ENCODE data around the gene ZNF302. TPM values are rescaled to one million over a fixed set of nuclear protein-coding genes. Genes with fewer than 3 reads are reported as not detected.
"Not testable (repeated sequence)": the region's sequence is repeated elsewhere in the genome, so short reads cannot be mapped to it uniquely, and the experiment has no call there.

ZNF302 gene
- total RNA-seq, 1 donor: 19.2 TPM

GRCh38 chr19:34666958-34667265, 10.6 kb upstream of the ZNF302 start:
- Histone ChIP-seq H3K4me1 (ENCODE audit: insufficient read depth, low read length) (no peaks in the 10 kb centered on the region), H3K36me3 (ENCODE audit: insufficient read depth, low read length) (no peaks in the 10 kb centered on the region), H3K9me3 (ENCODE audit: low read depth, low read length) (no peaks in the 10 kb centered on the region), H3K4me2 (ENCODE audit: insufficient read depth, low read length) (peak overlapping the region; percentile 80), H3K27ac (ENCODE audit: low read depth, low read length) (no peak overlapping the region), H3K27me3 (ENCODE audit: insufficient read depth, low read length) (no peaks in the 10 kb centered on the region), H4K20me1 (ENCODE audit: insufficient read depth, low read length) (no peaks in the 10 kb centered on the region), H2AFZ (ENCODE audit: low read length) (peak overlapping the region; percentile 77), H3K4me3 (ENCODE audit: insufficient read depth, low read length) (peak overlapping the region; percentile 68), H3K79me2 (ENCODE audit: insufficient read depth, low read length) (peaks cover 3% of the 10 kb centered on the region)
- TF ChIP-seq, protein P1, sequence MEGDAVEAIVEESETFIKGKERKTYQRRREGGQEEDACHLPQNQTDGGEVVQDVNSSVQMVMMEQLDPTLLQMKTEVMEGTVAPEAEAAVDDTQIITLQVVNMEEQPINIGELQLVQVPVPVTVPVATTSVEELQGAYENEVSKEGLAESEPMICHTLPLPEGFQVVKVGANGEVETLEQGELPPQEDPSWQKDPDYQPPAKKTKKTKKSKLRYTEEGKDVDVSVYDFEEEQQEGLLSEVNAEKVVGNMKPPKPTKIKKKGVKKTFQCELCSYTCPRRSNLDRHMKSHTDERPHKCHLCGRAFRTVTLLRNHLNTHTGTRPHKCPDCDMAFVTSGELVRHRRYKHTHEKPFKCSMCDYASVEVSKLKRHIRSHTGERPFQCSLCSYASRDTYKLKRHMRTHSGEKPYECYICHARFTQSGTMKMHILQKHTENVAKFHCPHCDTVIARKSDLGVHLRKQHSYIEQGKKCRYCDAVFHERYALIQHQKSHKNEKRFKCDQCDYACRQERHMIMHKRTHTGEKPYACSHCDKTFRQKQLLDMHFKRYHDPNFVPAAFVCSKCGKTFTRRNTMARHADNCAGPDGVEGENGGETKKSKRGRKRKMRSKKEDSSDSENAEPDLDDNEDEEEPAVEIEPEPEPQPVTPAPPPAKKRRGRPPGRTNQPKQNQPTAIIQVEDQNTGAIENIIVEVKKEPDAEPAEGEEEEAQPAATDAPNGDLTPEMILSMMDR (IDR thresholded peaks at IDR 0.05; ENCODE audit: extremely low read depth, low read depth, low read length): no peak
- DNase-seq (ENCODE audit: insufficient read length, low spot score, missing footprints): no peak

DNA sequence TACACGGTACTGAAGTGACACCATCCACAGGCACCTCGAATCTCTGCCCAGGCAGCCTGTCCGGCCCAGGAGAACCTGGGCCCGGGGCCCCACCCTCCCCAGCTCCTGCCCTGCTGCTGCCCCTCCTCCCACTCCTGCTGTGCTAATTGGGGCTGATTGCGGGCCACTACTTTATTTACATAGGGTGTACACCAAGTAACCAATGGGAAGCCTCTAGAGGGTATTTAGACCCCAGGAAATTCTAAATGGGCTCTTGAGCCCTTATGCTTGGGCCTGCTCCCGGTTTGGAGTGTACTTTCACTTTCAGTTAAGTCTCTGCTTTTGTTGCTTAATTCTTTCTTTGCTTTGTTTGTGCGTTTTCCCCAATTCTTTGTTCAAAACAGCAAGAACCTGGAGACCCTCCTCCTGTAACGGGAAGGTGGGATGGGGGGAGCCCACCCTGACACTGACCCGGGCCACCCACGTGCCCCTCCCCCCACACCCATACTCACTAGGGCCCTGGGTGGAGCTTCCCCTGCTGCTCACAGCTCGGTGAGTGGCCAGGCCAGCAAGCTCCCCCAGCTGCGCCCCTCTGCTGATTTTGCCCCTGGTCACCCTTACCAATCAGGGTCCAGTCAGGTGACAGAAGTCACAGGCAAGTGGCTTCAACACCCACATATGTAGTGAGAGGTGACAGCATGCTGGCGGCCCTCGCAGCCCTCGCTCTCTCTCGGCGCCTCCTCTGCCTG, 10.0 kb upstream of the ZNF302 start:
- Histone ChIP-seq H3K27ac (ENCODE audit: low read depth, low read length) (peak overlapping the region; percentile 58), H3K4me1 (ENCODE audit: insufficient read depth, low read length) (no peaks in the 10 kb centered on the region), H3K9me3 (ENCODE audit: low read depth, low read length) (no peaks in the 10 kb centered on the region), H3K79me2 (ENCODE audit: insufficient read depth, low read length) (peaks cover 3% of the 10 kb centered on the region), H4K20me1 (ENCODE audit: insufficient read depth, low read length) (no peaks in the 10 kb centered on the region), H2AFZ (ENCODE audit: low read length) (peak overlapping the region; percentile 77), H3K27me3 (ENCODE audit: insufficient read depth, low read length) (no peaks in the 10 kb centered on the region), H3K36me3 (ENCODE audit: insufficient read depth, low read length) (no peaks in the 10 kb centered on the region), H3K4me3 (ENCODE audit: insufficient read depth, low read length) (peak overlapping the region; percentile 68), H3K4me2 (ENCODE audit: insufficient read depth, low read length) (peak overlapping the region; percentile 80)
- TF ChIP-seq, protein P1 (IDR thresholded peaks at IDR 0.05; ENCODE audit: extremely low read depth, low read depth, low read length): no peak
- DNase-seq (ENCODE audit: insufficient read length, low spot score, missing footprints): peak; percentile 88

GRCh38 chr19:34668077-34668689, 9.3 kb upstream of the ZNF302 start:
- peak overlapping the region; percentile 77 for H2AFZ ChIP-seq (ENCODE audit: low read length)
- not testable (repeated sequence) for H3K27ac ChIP-seq (ENCODE audit: low read depth, low read length); DNase-seq (ENCODE audit: insufficient read length, low spot score, missing footprints); H3K4me2 ChIP-seq (ENCODE audit: insufficient read depth, low read length); H3K4me3 ChIP-seq (ENCODE audit: insufficient read depth, low read length); H3K4me1 ChIP-seq (ENCODE audit: insufficient read depth, low read length); H3K9me3 ChIP-seq (ENCODE audit: low read depth, low read length); H3K79me2 ChIP-seq (ENCODE audit: insufficient read depth, low read length); H3K27me3 ChIP-seq (ENCODE audit: insufficient read depth, low read length); H3K36me3 ChIP-seq (ENCODE audit: insufficient read depth, low read length); H4K20me1 ChIP-seq (ENCODE audit: insufficient read depth, low read length)

DNA sequence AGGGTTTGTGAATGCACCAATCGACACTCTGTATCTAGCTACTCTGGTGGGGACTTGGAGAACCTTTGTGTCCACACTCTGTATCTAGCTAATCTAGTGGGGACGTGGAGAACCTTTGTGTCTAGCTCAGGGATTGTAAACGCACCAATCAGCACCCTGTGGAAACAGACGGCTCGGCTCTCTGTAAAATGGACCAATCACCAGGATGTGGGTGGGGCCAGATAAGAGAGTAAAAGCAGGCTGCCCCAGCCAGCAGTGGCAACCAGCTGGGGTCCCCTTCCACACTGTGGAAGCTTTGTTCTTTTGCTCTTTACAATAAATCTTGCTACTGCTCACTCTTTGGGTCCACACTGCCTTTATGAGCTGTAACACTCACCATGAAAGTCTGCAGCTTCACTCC, 8.8 kb upstream of the ZNF302 start:
- H3K4me1 ChIP-seq (ENCODE audit: insufficient read depth, low read length); DNase-seq (ENCODE audit: insufficient read length, low spot score, missing footprints); H2AFZ ChIP-seq (ENCODE audit: low read length); H3K27me3 ChIP-seq (ENCODE audit: insufficient read depth, low read length); H3K27ac ChIP-seq (ENCODE audit: low read depth, low read length); H4K20me1 ChIP-seq (ENCODE audit: insufficient read depth, low read length); H3K36me3 ChIP-seq (ENCODE audit: insufficient read depth, low read length); H3K79me2 ChIP-seq (ENCODE audit: insufficient read depth, low read length); H3K4me3 ChIP-seq (ENCODE audit: insufficient read depth, low read length); H3K4me2 ChIP-seq (ENCODE audit: insufficient read depth, low read length); H3K9me3 ChIP-seq (ENCODE audit: low read depth, low read length): not testable (repeated sequence)

DNA sequence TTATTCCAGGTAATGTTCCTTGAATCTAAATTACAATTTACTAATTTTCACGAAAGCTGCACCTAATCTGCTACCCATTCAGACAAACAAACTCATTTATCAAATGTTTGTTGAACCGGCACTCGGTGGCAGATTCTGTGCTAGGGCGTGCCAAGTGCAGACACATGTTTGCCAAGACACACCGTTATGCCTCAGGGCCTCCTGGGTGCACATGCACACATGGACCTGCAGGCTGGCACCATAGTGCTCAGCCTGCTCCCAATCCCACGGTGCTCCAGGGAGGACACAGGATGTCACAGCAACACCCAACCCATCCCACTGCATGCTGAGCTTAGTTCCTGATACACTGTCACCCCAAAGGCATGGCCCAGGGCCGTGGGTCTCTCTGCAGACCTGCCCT, 8.2 kb upstream of the ZNF302 start:
- Histone ChIP-seq H3K79me2 (ENCODE audit: insufficient read depth, low read length) (peaks cover 3% of the 10 kb centered on the region), H3K27me3 (ENCODE audit: insufficient read depth, low read length) (no peaks in the 10 kb centered on the region), H3K36me3 (ENCODE audit: insufficient read depth, low read length) (no peaks in the 10 kb centered on the region), H2AFZ (ENCODE audit: low read length) (no peak overlapping the region), H3K4me3 (ENCODE audit: insufficient read depth, low read length) (no peak overlapping the region), H3K4me1 (ENCODE audit: insufficient read depth, low read length) (no peaks in the 10 kb centered on the region), H3K27ac (ENCODE audit: low read depth, low read length) (no peak overlapping the region), H4K20me1 (ENCODE audit: insufficient read depth, low read length) (no peaks in the 10 kb centered on the region), H3K4me2 (ENCODE audit: insufficient read depth, low read length) (no peak overlapping the region), H3K9me3 (ENCODE audit: low read depth, low read length) (no peaks in the 10 kb centered on the region)
- TF ChIP-seq, protein P1 (IDR thresholded peaks at IDR 0.05; ENCODE audit: extremely low read depth, low read depth, low read length): no peak
- no peak for DNase-seq (ENCODE audit: insufficient read length, low spot score, missing footprints)
